Effector CD4-positive, alpha-beta T cell (primary cell): Measurements from ENCODE around the gene ANKIB1.
"Not testable (repeated sequence)": the region's sequence is repeated elsewhere in the genome, so short reads cannot be mapped to it uniquely, and the experiment has no call there.

Source experiments
- DNase-seq: peaks from one replicate; pipeline ENCODE4 v3.0.0-alpha.2; 2020
- total RNA-seq: gene quantifications from one replicate; lab custom pipeline; 2026; lab: John Stamatoyannopoulos, UW

Gene ANKIB1, protein sequence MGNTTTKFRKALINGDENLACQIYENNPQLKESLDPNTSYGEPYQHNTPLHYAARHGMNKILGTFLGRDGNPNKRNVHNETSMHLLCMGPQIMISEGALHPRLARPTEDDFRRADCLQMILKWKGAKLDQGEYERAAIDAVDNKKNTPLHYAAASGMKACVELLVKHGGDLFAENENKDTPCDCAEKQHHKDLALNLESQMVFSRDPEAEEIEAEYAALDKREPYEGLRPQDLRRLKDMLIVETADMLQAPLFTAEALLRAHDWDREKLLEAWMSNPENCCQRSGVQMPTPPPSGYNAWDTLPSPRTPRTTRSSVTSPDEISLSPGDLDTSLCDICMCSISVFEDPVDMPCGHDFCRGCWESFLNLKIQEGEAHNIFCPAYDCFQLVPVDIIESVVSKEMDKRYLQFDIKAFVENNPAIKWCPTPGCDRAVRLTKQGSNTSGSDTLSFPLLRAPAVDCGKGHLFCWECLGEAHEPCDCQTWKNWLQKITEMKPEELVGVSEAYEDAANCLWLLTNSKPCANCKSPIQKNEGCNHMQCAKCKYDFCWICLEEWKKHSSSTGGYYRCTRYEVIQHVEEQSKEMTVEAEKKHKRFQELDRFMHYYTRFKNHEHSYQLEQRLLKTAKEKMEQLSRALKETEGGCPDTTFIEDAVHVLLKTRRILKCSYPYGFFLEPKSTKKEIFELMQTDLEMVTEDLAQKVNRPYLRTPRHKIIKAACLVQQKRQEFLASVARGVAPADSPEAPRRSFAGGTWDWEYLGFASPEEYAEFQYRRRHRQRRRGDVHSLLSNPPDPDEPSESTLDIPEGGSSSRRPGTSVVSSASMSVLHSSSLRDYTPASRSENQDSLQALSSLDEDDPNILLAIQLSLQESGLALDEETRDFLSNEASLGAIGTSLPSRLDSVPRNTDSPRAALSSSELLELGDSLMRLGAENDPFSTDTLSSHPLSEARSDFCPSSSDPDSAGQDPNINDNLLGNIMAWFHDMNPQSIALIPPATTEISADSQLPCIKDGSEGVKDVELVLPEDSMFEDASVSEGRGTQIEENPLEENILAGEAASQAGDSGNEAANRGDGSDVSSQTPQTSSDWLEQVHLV
- 77.7 reads per million, percentile 77 among the genes with 10 or more reads in this experiment for total RNA-seq

DNA sequence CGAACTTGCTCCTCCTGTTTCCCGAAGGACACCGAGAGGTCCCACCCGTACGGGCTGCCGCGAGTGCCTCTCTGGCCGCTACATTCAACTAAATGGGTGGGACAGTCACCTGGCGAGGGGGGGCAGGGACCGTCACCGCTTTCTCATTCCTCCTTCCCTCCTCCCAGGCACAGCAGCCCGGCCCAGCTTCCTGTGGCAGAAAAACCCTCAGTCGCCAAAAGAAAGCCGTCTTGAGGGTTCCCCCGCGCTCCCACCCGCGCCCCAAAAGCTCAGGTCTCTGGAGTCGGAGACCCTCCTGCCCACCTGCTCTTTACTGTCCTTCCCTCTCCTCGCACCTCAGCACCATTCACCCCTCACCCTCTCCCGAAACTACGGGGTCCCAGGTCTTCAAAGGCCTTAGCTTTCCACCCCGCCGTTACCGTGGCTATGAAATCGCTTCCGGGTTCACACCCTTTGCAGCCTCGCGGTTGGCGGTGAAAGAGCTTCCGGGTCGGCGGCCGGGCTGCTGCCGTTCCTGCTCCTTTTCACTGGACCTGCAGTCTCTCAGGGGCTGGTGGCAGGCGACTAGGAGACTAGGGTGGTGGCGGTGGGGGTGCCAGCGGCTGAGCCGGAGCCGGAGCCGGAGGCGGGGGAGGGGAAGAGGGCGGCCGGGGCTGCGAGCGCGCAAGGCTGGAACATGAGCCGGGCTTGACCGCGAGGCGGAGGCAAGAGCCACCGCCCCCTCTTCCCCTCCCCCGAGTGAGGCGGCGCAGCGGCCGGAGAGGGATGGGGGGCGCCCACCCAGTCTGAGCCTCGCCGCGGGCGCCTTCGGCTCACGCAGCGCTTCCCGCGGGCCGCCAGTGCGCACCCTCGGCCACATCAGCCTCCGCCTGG, at the start of gene ANKIB1, which contains the start of gene KRIT1:
Gene ANKIB1, plus strand, starts transcription at position 488 of the 873 bp plus-strand sequence. CDS start 49,005 bp downstream, outside the sequence.
Gene KRIT1, minus strand, starts transcription at position 428 of the 873 bp plus-strand sequence. CDS start 3,779 bp downstream, outside the sequence.
- peak; percentile 88 for DNase-seq

DNA sequence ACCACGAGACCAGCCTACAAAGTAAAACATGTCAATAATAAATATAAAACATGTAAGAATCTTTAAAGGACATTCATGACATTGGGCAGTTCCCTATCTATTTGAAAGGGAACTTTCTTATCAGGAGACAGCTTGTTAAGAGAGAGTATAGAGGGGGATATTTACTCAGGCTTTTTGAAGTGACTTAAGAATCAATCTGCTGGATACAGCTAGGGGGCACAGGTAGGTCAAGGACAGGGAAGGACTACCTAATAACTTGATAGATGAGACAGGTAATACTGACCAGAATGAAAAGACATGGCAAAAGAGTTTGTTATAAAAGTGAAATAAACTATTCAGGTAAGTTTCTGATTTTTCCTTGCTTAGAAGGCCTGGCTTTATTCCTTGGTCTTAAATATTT, 45.0 kb upstream of the ANKIB1 start:
- DNase-seq, result no peak

DNA sequence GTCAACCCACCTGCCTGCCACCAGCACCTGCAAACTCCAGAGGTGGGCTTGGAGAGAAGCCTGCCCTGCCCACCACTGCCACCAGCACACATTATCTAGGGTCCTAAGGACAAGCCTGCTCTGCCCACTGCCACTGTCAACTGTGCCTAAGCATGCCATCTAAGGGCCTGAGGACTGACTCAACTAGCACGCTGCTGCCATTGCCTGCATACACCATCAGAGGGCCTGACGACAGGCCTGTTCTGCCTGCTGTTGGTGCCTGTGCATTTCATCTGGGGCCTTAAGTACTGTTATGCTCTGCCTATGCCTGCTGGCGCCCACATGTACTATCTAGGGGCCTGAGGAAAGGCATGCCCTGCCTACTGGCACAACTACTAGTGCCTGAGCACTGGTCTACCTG, 39.8 kb upstream of the ANKIB1 start:
- no peak for DNase-seq

DNA sequence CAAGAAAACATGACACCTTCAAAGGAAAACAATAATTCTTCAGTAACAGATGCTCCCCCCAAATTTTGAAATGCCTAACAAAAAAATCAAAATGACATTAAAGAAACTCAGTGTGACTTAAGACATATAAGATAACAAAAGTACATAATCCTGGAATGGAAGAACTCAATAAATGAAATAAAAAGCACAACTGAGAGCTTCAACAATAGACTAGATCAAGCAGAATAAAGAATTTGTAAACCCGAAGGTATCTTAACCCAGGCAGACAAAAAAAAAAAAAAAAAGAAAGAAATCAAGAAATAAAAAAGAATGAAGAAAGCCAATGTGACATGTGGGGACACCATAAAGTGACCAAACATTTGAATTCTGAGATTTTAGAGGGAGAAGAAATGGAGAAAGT, 39.1 kb upstream of the ANKIB1 start:
- DNase-seq, result no peak

DNA sequence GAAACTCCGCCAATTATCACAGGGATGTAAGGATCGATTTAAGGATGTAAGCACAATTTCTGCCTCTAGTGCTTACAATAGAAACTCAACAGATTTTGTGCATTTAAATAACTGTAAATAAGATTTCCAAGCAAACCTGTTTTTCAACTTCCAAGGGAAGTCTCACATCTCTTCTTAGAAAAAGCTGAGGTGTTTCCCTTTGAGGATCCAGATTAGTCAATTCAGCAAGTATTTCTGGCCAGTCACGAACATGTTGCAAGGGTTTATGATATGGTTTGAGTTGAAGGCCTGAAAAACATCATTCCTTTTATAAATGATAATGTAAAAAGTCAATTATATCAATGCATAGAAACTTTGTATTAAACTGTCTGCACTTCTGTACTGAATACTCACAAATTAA, 24.0 kb upstream of the ANKIB1 start:
- DNase-seq, result no peak

DNA sequence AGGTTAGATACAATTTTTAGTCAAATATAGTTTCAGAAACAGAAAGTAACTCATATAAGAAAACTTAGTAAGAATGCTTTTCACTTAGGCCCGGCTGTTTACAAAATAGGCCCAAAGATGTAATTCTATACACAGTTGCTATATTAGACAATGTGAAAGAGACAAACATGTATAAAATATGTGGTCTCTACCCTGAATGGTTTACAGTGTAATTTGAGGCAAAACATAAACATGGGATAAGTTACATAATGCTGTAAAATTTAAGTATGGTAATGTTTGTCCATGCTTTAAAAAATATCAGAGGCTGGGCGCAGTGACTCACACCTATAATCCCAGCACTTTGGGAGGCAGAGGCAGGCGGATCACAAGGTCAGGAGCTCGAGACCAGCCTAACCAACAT, 18.8 kb upstream of the ANKIB1 start:
- DNase-seq, result no peak

DNA sequence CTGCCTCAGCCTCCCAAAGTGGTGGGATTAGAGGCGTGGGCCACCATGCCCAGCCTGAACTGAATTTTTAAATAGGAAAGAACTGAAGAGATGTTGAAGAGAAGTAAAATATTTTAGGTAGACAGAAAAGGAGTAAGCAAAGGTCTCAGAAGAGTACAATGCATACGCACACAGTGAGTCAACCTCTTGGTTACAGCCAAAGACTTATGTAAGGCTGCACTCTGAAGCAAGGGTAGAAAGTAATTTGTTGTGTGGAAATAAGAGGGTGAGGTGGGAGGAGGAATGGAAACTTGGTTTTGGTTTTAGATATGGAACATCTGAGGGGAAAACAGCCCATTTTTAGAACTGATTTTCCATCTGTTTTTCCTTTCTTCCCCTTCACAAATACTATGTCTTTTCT, 17.7 kb upstream of the ANKIB1 start:
- DNase-seq, result no peak

DNA sequence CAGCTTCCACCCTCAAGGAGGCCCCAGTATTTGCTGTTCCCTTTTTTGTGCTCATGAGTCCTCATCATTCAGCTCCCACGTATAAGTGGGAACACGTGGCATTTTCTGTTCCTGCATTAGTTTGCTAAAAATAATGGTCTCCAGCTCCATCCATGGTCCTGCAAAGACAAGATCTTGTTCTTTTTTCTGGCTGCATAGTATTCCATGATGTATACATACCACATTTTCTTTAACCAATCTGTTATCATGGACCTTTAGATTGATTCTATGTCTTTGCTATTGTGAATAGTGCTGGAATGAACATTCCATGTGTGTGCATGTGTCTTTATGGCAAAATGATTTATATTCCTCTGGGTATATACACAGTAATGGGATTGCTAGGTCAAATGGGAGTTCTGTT, 17.0 kb upstream of the ANKIB1 start:
- DNase-seq, result no peak

DNA sequence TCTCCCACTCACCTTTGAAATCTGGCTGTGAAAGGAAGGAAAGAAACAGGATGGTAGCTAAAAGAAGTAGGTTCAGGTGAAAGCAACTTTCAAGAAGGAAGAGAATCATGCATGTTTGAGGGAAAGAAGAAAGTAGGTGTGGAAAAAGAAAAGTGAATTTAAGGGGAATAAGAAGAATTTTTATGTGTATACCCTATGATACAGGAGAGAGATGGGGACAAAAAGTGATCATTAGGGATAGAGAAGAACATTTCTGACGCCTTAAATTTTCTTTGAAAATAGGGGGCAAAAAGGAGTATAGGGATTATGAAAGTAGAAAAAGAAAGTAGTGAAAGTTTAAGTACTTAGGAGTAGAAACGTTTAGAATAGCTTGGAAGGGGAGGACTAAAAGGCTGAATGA, 15.2 kb upstream of the ANKIB1 start:
- DNase-seq, result no peak

DNA sequence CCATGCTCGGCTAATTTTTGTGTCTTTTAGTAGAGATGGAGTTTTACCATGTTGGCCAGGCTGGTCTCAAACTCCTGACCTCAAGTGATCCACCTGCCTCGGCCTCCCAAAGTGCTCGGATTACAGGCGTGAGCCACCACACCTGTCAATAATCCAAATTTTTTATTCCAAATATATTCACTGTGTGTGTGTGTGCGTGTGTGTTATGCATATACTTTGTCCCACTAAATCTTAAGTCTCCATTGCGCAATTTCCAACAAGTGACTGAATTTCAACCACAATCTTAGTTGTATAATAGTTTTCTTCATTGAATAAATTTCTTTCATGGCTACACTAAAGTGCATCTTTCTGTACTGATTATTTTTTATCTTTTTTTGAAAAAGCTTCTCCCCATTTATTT, 2.8 kb upstream of the ANKIB1 start:
- no peak for DNase-seq

DNA sequence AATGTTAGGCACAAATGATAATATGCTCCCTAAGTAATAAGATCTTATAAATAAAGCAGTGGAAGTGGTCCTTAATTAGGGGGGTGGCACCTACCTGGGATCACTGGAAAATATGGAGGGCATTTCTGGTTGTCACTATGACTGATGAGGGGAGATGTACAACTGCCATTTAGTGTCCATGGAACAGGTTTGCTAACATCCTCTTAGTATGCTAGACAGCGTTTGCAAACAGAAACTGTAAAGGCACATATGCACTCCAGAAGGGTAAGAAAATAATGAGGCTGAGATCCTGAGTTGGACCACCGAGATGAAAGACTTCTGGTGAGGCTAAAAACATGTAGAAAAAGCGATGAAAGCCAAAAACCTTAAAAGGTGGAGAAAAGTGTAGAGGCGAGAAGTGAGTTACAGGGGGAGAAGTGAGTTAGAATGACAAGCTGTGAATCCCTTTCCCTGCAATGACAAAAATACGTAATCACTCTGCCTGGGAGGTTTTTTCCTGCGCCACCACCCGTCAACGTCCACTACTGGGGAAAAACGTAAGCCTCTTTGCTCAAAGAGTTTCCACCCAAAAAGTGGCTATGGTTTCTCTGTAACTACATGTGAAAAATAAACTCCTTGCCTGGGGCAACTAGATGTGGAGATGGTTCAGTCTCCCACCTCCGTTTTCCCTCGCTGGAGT, 827 bp upstream of the ANKIB1 start:
- no peak for DNase-seq

DNA sequence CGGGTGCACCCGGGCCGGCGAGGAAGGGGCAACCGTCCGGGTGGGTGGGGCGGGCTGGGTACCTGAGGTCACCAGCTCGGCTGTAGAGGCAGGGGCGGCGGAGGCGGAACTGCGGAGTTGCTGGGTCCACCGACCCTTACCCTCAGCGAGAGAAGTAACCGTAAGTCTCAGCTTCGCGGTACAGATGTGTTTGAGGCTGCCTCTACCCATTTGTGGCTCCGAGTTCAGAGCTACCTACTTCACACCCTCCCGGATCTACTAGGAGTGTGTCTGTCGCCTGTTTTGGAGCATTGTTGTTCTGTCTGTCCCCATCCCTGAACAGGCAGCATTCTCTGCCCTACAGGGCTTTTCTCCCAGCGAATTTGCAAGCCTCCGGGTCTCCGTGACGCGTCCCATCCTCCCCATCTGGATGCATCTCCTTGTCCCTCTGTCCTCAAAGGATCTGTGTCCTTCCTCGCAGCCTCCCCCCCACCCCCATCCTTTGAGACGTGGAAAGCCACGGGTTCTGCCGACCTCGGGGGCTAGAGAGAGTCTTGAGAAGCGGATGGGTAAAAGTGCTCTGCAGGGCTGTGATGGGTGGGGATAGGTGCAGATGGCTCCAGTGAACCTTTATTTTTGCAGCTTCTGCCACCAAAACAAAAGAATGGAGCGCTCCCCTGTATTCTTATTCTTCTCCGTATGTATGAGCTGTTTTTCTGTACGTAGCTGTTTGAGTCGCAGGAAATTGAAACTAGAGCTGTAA, 757 bp downstream of the ANKIB1 start:
- peak; percentile 20 for DNase-seq

DNA sequence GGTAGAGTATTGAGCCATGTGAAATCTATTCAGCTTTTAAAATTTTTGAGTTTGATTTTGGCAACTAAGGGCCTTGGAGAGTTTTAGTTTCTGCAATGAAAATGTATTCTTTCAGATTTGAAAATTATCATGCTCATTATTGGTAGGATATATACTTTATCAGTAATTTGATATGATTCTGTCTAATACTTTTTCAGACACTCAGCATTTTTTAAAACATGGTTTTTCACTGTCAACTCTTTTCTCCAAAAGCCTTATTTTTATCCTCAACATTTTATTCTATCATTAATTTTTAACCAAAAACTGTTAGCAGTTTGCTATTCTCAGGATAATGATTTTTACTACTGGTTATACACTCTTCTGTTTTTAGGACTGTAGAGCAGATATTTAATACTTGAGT, 4.8 kb downstream of the ANKIB1 start:
- no peak for DNase-seq

DNA sequence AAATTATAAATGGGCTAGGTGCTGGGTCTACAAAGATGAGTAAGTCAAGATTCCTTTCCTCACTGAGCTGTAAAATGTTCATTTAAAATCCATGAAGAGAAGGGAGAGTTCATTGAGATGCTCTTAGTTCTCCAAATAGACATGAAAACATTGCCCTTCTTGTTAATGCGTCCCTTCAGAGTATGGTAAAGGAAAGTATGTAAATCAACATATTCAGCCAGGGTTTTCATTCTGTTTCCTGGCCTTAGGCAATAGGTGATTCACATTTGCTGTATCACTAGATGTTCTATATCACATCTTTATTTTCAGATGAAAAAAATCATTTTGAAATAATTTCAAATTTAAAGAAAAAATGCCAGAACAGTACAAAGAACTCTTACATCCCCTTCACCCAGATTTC, 5.4 kb downstream of the ANKIB1 start:
- DNase-seq, result no peak

DNA sequence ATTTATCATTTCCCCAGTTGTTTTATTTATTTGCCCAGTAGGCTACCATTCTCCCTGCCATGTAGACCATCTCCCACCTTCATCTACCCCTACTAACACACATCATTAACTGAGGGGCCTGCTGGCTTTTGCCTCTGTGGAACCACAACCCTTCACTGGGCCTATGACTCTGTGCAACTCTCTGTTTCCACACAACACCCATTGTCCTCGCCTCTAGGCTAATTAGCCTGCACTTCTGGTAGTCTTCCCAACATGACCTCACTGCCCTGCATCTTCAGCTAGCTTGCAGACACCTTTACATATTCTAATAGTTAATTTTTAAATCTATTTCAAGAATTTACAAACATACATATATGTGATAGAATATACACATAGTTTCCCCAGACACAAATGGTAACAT, 7.5 kb downstream of the ANKIB1 start:
- no peak for DNase-seq

DNA sequence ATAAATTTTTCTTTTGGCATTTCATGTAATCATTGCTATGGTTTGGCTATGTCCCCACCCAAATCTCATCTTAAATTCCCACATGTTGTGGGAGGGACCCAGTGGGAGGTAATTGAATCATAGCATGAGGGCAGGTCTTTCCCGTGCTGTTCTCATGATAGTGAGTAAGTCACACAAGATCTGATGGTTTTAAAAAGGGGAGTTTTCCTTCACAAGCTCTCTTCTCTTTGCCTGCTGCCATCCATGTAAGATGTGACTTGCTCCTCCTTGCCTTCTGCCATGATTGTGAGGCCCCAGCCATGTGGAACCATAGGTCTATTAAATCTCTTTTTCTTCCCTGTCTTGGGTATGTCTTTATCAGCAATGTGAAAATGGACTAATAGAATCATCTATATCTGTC, 9.0 kb downstream of the ANKIB1 start:
- DNase-seq, result not testable (repeated sequence)

DNA sequence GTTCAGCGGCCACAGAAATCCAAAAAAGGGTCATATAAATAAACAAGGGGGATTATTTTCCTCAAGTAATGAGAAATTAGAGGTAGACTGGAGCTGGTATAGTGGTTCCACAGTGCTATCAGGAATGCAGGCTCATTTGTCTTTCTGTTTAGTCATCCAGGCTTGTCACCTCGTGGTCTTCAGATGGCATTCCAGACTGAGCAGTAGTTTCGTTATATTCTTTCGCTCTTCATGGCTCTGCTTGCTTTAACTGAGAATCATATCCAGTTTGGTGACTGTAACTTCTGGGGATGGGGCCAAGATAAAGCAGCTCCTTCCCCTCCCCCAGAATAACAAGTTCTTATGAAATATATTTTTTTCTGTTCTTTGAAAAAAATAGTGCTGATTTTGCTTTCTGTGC, 9.5 kb downstream of the ANKIB1 start:
- DNase-seq, result no peak

DNA sequence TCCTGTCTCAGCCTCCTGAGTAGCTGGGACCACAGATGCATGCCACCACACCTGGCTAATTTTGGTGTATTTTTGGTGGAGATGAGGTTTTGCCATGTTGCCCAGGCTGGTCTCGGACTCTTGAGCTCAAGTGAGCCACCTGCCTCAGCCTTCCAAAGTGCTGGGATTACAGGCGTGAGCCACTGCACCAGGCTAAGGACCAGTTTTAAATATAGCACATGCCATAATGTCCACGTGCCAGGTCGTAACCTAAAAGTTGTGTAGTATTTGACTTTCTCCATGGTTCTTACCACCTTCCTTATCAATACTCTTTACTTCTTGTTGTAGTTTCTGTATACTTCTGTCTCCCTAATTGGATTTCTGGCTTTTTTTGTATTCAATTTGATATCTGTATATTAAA, 13.3 kb downstream of the ANKIB1 start:
- DNase-seq, result no peak

DNA sequence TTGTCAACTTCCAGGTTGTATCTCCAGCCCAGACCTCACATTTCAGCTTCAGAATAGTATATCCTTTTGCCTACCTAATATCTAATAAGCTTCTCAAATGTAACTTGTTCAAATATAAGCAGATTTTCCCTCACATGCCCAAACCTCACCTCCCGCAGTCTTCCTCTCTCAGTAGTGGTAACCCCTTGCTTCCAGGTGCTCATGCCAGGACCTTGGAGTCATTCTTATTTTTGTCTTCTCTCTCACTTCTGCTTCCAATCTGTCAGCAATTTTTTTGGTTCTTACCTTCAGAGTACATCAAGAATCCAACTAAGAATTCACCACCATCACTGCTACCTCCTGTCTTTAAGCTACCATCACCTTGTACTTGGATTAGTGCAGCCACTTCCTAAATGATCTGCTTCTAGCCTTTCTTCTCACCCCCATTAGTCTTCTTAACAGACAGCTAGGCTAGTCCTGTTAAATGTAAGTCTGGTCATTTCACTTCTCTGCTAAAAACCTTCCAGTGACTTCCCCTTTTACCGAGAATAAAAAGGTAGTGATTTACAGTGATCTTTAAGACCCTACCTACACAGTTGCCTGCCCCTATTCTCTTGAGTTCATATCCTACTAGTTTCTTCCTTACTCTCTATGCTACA, 14.0 kb downstream of the ANKIB1 start:
- DNase-seq, result no peak

DNA sequence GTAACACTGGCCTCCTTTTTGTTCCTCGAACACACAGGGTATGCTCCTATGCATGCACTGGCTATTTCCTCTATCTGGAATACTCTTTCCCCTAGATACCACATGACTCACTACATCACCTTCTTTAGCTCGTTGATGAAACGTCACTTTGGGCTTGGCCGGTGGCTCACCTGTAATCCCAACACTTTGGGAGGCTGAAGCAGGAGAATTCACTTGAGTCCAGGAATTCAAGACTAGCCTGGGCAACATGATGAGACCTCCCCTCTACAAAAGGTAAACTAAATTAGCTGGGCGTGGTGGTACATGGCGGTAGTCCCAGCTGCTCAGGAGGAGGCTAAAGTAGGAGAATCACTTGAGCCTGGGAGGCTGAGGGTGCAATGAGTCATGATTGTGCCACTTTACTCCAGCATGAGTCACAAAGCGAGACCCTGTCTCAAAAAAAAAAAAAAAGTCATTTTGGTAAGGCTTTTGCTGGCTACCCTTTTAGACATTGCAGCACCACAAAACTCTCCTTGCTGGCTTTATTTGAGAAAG, 14.5 kb downstream of the ANKIB1 start:
- DNase-seq, result no peak
